Duodenal mucosa (tissue), 2 donors: ENCODE data around the gene TCP11X2.
"Not testable (repeated sequence)": the region's sequence is repeated elsewhere in the genome, so short reads cannot be mapped to it uniquely, and the experiment has no call there.

Source experiments
- H3K27ac ChIP-seq: one replicate; pipeline ENCODE4 v1.7.0; 2013; ENCODE audit warnings: low read depth, low read length
- H3K27me3 ChIP-seq, 2 donors: one replicate each; pipeline ENCODE4 v1.7.0; 2013; ENCODE audit warnings: low read length in 2 of 2, control low read depth in 1 of 2; ENCODE audit not compliant: insufficient read depth in 2 of 2, control insufficient read depth in 1 of 2
- H3K36me3 ChIP-seq, 2 donors: one replicate each; pipeline ENCODE4 v1.7.0; 2013; ENCODE audit warnings: low read length in 2 of 2, control low read depth in 1 of 2; ENCODE audit not compliant: insufficient read depth in 2 of 2, control insufficient read depth in 1 of 2
- H3K4me1 ChIP-seq, 2 donors: one replicate each; pipeline ENCODE4 v1.7.0; 2013; ENCODE audit warnings: low read length in 2 of 2, control low read depth in 1 of 2; ENCODE audit not compliant: insufficient read depth in 2 of 2, control insufficient read depth in 1 of 2
- H3K4me3 ChIP-seq, 2 donors: one replicate each; pipeline ENCODE4 v1.7.0; 2013; ENCODE audit warnings: low read length in 2 of 2, low read depth in 1 of 2
- H3K9ac ChIP-seq, 2 donors: one replicate each; pipeline ENCODE4 v1.7.0; 2013; ENCODE audit warnings: low read length in 2 of 2, low read depth in 1 of 2
- H3K9me3 ChIP-seq, 2 donors: one replicate each; pipeline ENCODE4 v1.7.0; 2013; ENCODE audit warnings: low read length in 2 of 2, control low read depth in 1 of 2; ENCODE audit not compliant: control insufficient read depth in 1 of 2

Gene TCP11X2

GRCh38 chrX:102414493-102414892, 57.1 kb downstream of the TCP11X2 start:
- H3K4me3 ChIP-seq, H3K9ac ChIP-seq, H3K36me3 ChIP-seq, H3K4me1 ChIP-seq, H3K27ac ChIP-seq, H3K27me3 ChIP-seq, H3K9me3 ChIP-seq: not testable (repeated sequence)
